Measurements from ENCODE around the gene NOS2.
"Not testable (repeated sequence)": the region's sequence is repeated elsewhere in the genome, so short reads cannot be mapped to it uniquely, and the experiment has no call there.

The NOS2 gene

GRCh38 chr17:27825459-27825858 is 25.1 kb upstream of the NOS2 start:
- Histone ChIP-seq H2AK5ac (ENCODE audit: low read length, severe bottlenecking) (no peak overlapping the region), H3K23ac (ENCODE audit: low read length in 2 of 2) (no peak overlapping the region), H4K8ac (ENCODE audit: low read length) (no peak overlapping the region), H3K9ac (ENCODE audit: low read length) (no peak overlapping the region), H3K79me1 (replicated peaks; ENCODE audit: low read length, poor library complexity, severe bottlenecking) (no peaks in the 10 kb centered on the region), H4K91ac (ENCODE audit: low read length) (no peak overlapping the region), H3K27me3 (ENCODE audit: control insufficient read depth in 1 of 2, insufficient read depth in 1 of 2, low read length in 2 of 2) (no peaks in the 10 kb centered on the region), H3K4ac (ENCODE audit: low read depth in 1 of 2, low read length in 2 of 2) (no peak overlapping the region), H3K4me1 (ENCODE audit: control insufficient read depth, insufficient read depth, low read depth, low read length) (no peaks in the 10 kb centered on the region), H3K4me2 (ENCODE audit: low read length, poor library complexity, severe bottlenecking) (no peak overlapping the region), H3K27ac (ENCODE audit: low read length, poor library complexity, severe bottlenecking) (no peak overlapping the region), H2BK120ac (ENCODE audit: low read depth, low read length) (no peak overlapping the region), H3K18ac (ENCODE audit: low read depth in 1 of 2, low read length in 2 of 2) (no peak overlapping the region), H3K4me3 (ENCODE audit: insufficient read depth in 1 of 2, low read depth in 1 of 2, low read length in 2 of 2) (no peak overlapping the region), H2BK5ac (ENCODE audit: low read depth, low read length, poor library complexity, severe bottlenecking) (no peak overlapping the region), H2AFZ (ENCODE audit: low read depth, low read length) (no peak overlapping the region), H2BK15ac (ENCODE audit: low read depth, poor library complexity, severe bottlenecking) (no peak overlapping the region), H3K9me3 (ENCODE audit: control insufficient read depth, low read length) (peaks cover 4% of the 10 kb centered on the region), H3K36me3 (ENCODE audit: control insufficient read depth in 1 of 2, insufficient read depth in 2 of 2, low read depth in 1 of 2, low read length in 2 of 2) (no peaks in the 10 kb centered on the region), H3K14ac (ENCODE audit: low read length in 2 of 2) (no peak overlapping the region), H2BK12ac (ENCODE audit: low read length in 2 of 2) (no peak overlapping the region)
- no peak for DNase-seq
- 80% methylated on average over 5 of the region's 5 CpGs for WGBS

- no peaks in the 10 kb centered on the region for H3K79me1 ChIP-seq (replicated peaks; ENCODE audit: low read length, poor library complexity, severe bottlenecking)
- H2BK5ac ChIP-seq (ENCODE audit: low read depth, low read length, poor library complexity, severe bottlenecking): no peak overlapping the region
- H2BK15ac ChIP-seq (ENCODE audit: low read depth, poor library complexity, severe bottlenecking): no peak overlapping the region
- no peak overlapping the region for H2AK5ac ChIP-seq (ENCODE audit: low read length, severe bottlenecking)
- no peak overlapping the region for H3K27ac ChIP-seq (ENCODE audit: low read length, poor library complexity, severe bottlenecking)
- no peak overlapping the region for H3K4me3 ChIP-seq (ENCODE audit: insufficient read depth in 1 of 2, low read depth in 1 of 2, low read length in 2 of 2)
- H4K8ac ChIP-seq (ENCODE audit: low read length): no peak overlapping the region
- no peak overlapping the region for H2AFZ ChIP-seq (ENCODE audit: low read depth, low read length)
- H3K4ac ChIP-seq (ENCODE audit: low read depth in 1 of 2, low read length in 2 of 2): no peak overlapping the region
- no peak for DNase-seq
- no peak overlapping the region for H3K9ac ChIP-seq (ENCODE audit: low read length)
- H3K4me2 ChIP-seq (ENCODE audit: low read length, poor library complexity, severe bottlenecking): no peak overlapping the region
- no peak overlapping the region for H3K14ac ChIP-seq (ENCODE audit: low read length in 2 of 2)
- H2BK12ac ChIP-seq (ENCODE audit: low read length in 2 of 2): no peak overlapping the region
- no peak overlapping the region for H3K23ac ChIP-seq (ENCODE audit: low read length in 2 of 2)
- no peak overlapping the region for H4K91ac ChIP-seq (ENCODE audit: low read length)
- peaks cover 4% of the 10 kb centered on the region for H3K9me3 ChIP-seq (ENCODE audit: control insufficient read depth, low read length)
- 74% methylated on average over 2 of the region's 4 CpGs for WGBS
- H3K36me3 ChIP-seq (ENCODE audit: control insufficient read depth in 1 of 2, insufficient read depth in 2 of 2, low read depth in 1 of 2, low read length in 2 of 2): no peaks in the 10 kb centered on the region
- H2BK120ac ChIP-seq (ENCODE audit: low read depth, low read length): no peak overlapping the region
- no peak overlapping the region for H3K18ac ChIP-seq (ENCODE audit: low read depth in 1 of 2, low read length in 2 of 2)
- H3K27me3 ChIP-seq (ENCODE audit: control insufficient read depth in 1 of 2, insufficient read depth in 1 of 2, low read length in 2 of 2): no peaks in the 10 kb centered on the region
- no peaks in the 10 kb centered on the region for H3K4me1 ChIP-seq (ENCODE audit: control insufficient read depth, insufficient read depth, low read depth, low read length)
Observed at GRCh38 chr17:27824745-27825144, 24.4 kb upstream of the NOS2 start.

GRCh38 chr17:27824176-27824715 is 23.9 kb upstream of the NOS2 start:
- no peak overlapping the region for H2AK5ac ChIP-seq (ENCODE audit: low read length, severe bottlenecking)
- no peak overlapping the region for H3K4me3 ChIP-seq (ENCODE audit: insufficient read depth in 1 of 2, low read depth in 1 of 2, low read length in 2 of 2)
- H2AFZ ChIP-seq (ENCODE audit: low read depth, low read length): no peak overlapping the region
- no peak overlapping the region for H3K9ac ChIP-seq (ENCODE audit: low read length)
- no peaks in the 10 kb centered on the region for H3K4me1 ChIP-seq (ENCODE audit: control insufficient read depth, insufficient read depth, low read depth, low read length)
- H2BK15ac ChIP-seq (ENCODE audit: low read depth, poor library complexity, severe bottlenecking): no peak overlapping the region
- no peak overlapping the region for H3K14ac ChIP-seq (ENCODE audit: low read length in 2 of 2)
- H3K4me2 ChIP-seq (ENCODE audit: low read length, poor library complexity, severe bottlenecking): no peak overlapping the region
- no peak overlapping the region for H2BK5ac ChIP-seq (ENCODE audit: low read depth, low read length, poor library complexity, severe bottlenecking)
- H3K4ac ChIP-seq (ENCODE audit: low read depth in 1 of 2, low read length in 2 of 2): no peak overlapping the region
- peaks cover 4% of the 10 kb centered on the region for H3K9me3 ChIP-seq (ENCODE audit: control insufficient read depth, low read length)
- 81% methylated on average over 3 of the region's 3 CpGs for WGBS
- no peaks in the 10 kb centered on the region for H3K79me1 ChIP-seq (replicated peaks; ENCODE audit: low read length, poor library complexity, severe bottlenecking)
- no peak overlapping the region for H3K23ac ChIP-seq (ENCODE audit: low read length in 2 of 2)
- H3K27me3 ChIP-seq (ENCODE audit: control insufficient read depth in 1 of 2, insufficient read depth in 1 of 2, low read length in 2 of 2): no peaks in the 10 kb centered on the region
- H3K36me3 ChIP-seq (ENCODE audit: control insufficient read depth in 1 of 2, insufficient read depth in 2 of 2, low read depth in 1 of 2, low read length in 2 of 2): no peaks in the 10 kb centered on the region
- no peak overlapping the region for H2BK120ac ChIP-seq (ENCODE audit: low read depth, low read length)
- H2BK12ac ChIP-seq (ENCODE audit: low read length in 2 of 2): no peak overlapping the region
- H4K8ac ChIP-seq (ENCODE audit: low read length): no peak overlapping the region
- H3K18ac ChIP-seq (ENCODE audit: low read depth in 1 of 2, low read length in 2 of 2): no peak overlapping the region
- no peak overlapping the region for H4K91ac ChIP-seq (ENCODE audit: low read length)
- H3K27ac ChIP-seq (ENCODE audit: low read length, poor library complexity, severe bottlenecking): no peak overlapping the region
- DNase-seq: no peak

GRCh38 chr17:27822108-27822507 is 21.8 kb upstream of the NOS2 start:
- not testable (repeated sequence) for H3K14ac ChIP-seq (ENCODE audit: low read length in 2 of 2); H3K79me1 ChIP-seq (replicated peaks; ENCODE audit: low read length, poor library complexity, severe bottlenecking); H2BK12ac ChIP-seq (ENCODE audit: low read length in 2 of 2); H3K27me3 ChIP-seq (ENCODE audit: control insufficient read depth in 1 of 2, insufficient read depth in 1 of 2, low read length in 2 of 2); H3K9ac ChIP-seq (ENCODE audit: low read length); H2AFZ ChIP-seq (ENCODE audit: low read depth, low read length); H4K91ac ChIP-seq (ENCODE audit: low read length); H3K4me2 ChIP-seq (ENCODE audit: low read length, poor library complexity, severe bottlenecking); H3K4me3 ChIP-seq (ENCODE audit: insufficient read depth in 1 of 2, low read depth in 1 of 2, low read length in 2 of 2); H3K36me3 ChIP-seq (ENCODE audit: control insufficient read depth in 1 of 2, insufficient read depth in 2 of 2, low read depth in 1 of 2, low read length in 2 of 2); H4K8ac ChIP-seq (ENCODE audit: low read length); H2BK5ac ChIP-seq (ENCODE audit: low read depth, low read length, poor library complexity, severe bottlenecking); H2AK5ac ChIP-seq (ENCODE audit: low read length, severe bottlenecking); H2BK15ac ChIP-seq (ENCODE audit: low read depth, poor library complexity, severe bottlenecking); H3K4ac ChIP-seq (ENCODE audit: low read depth in 1 of 2, low read length in 2 of 2); H3K27ac ChIP-seq (ENCODE audit: low read length, poor library complexity, severe bottlenecking); H2BK120ac ChIP-seq (ENCODE audit: low read depth, low read length); H3K9me3 ChIP-seq (ENCODE audit: control insufficient read depth, low read length); DNase-seq; H3K18ac ChIP-seq (ENCODE audit: low read depth in 1 of 2, low read length in 2 of 2); H3K4me1 ChIP-seq (ENCODE audit: control insufficient read depth, insufficient read depth, low read depth, low read length); H3K23ac ChIP-seq (ENCODE audit: low read length in 2 of 2)
- 94% methylated on average over 10 of the region's 10 CpGs for WGBS
